Heart left ventricle (tissue), 16 donors: ENCODE data around the gene SNAP29. TPM values are rescaled to one million over a fixed set of nuclear protein-coding genes. Genes with fewer than 3 reads are reported as not detected.

ENCODE experiments used
- ATAC-seq, 4 donors: fragments of 200-7000 bp; cut with Tn5 transposase; one replicate each; pipeline ENCODE4 v1.9.1; 2020 to 2022; ENCODE audit warnings: moderate library complexity in 4 of 4, mild to moderate bottlenecking in 3 of 4, moderate number of reproducible peaks in 1 of 4
- DNase-seq, 5 donors: peaks; one replicate each; pipeline ENCODE4 v3.0.0-alpha.2; 2020
- H3K27ac ChIP-seq, 12 donors: fragments of 200-600 bp; sonication (generic) in 4 of 12; one replicate each; pipeline versions ENCODE4 v1.5.0 to v1.8.0; 2016 to 2022; ENCODE audit warnings: mild to moderate bottlenecking in 2 of 12
- H3K27me3 ChIP-seq, 9 donors: fragments of 200-600 bp; sonication (generic) in 2 of 9; one replicate each; pipeline versions ENCODE4 v1.5.1 to v1.8.0; 2016 to 2022; ENCODE audit warnings: mild to moderate bottlenecking in 3 of 9
- H3K36me3 ChIP-seq, 9 donors: fragments of 200-600 bp; sonication (generic) in 2 of 9; one replicate each; pipeline versions ENCODE4 v1.5.0 to v1.8.0; 2018 to 2022; ENCODE audit warnings: mild to moderate bottlenecking in 2 of 9
- H3K4me1 ChIP-seq, 12 donors: fragments of 200-600 bp; sonication (generic) in 4 of 12; one replicate each; pipeline versions ENCODE4 v1.5.0 to v1.8.0; 2016 to 2022; ENCODE audit warnings: mild to moderate bottlenecking in 3 of 12
- H3K4me3 ChIP-seq, 12 donors: fragments of 200-600 bp; sonication (generic) in 4 of 12; one replicate each; pipeline versions ENCODE4 v1.5.0 to v1.8.0; 2017 to 2022; ENCODE audit warnings: mild to moderate bottlenecking in 9 of 12, moderate library complexity in 4 of 12
- H3K9me3 ChIP-seq, 12 donors: fragments of 200-600 bp; sonication (generic) in 4 of 12; one replicate each; pipeline versions ENCODE4 v1.5.0 to v1.8.0; 2016 to 2022; ENCODE audit warnings: mild to moderate bottlenecking in 1 of 12
- CTCF ChIP-seq, 12 donors: fragments of 200-600 bp; sonication (generic) in 4 of 12; IDR thresholded peaks; one replicate each; pipeline versions ENCODE4 v1.5.0 to v1.8.0; 2018 to 2022; ENCODE audit warnings: antibody characterized with exemption in 12 of 12, mild to moderate bottlenecking in 5 of 12
- POLR2A ChIP-seq, 2 donors: fragments of 450-650 bp; IDR thresholded peaks; one replicate each; pipeline ENCODE4 v1.6.1; 2017; ENCODE audit warnings: antibody characterized with exemption in 2 of 2, mild to moderate bottlenecking in 2 of 2, moderate library complexity in 2 of 2
- WGBS, 4 donors: extraction: QIAGEN DNeasy Blood & Tissue Kit in 2 of 4; methylation state at CpG; one replicate each; pipeline versions ENCODE4 v1.1.5 to v1.1.7; 2013 to 2018; 5-methylcytosine and 5-hydroxymethylcytosine counted together
- intact Hi-C, 10 donors: fragments of 100-400 bp; cut with DNase I; formaldehyde crosslinking; loops; one replicate each; pipeline versions ENCODE4 v1.11.1 to v1.14.2; 2022
- polyA plus RNA-seq, 2 donors: library from polyadenylated mRNA; stranded (reverse); fragments of 200-250 nt; gene quantifications; one replicate each; pipeline ENCODE4 v1.2.3, GENCODE V29; 2013
- total RNA-seq, 9 donors: library from RNA; depleted of rRNA in 2 of 9; stranded (reverse); fragments of >200 nt in 2 of 9; fragmentation: NEBNext Ultra II Directional in 3 of 9; extraction: Animal tissue kit (Norgen Biotek cat#: 25700) in 3 of 9; gene quantifications; one replicate each; pipeline versions ENCODE4 v1.1.0 to v1.2.4, GENCODE V29; 2016 to 2023
- donor health status: ischemic (EF 13 %, LVEDD 7.1; RV severe dilation, severe dysfunction).
- donor health status: healthy with polysubstance abuse.
- donor health status: DM: no; HTN: yes; CAD: no.
- donor health status: DM: no; HTN: no; CAD: no.
- donor health status: ischemic (EF 25% LVEDD 6.9; RV normal size, moderate dysfunction).
- donor health status: ischemic (EF 25% LVEDD 5.7; RV mildly dilated, moderate dysfunction).
- donor health status: healthy.
- donor health status: DM: yes; HTN: yes; CAD: no.
- donor health status: ischemic (EF 35%, LVEDD 5.7; RV mildly dilated, moderate dysfunction).
- donor health status: nonischemic (EF 11% LVEDD 7.7; RV severe dilation, severe dysfunction).
- donor health status: DM: yes; HTN: yes; CAD: no.
- donor health status: PGD.
- donor health status: ischemic (EF 29% LVEDD 5.4; RV normal size, mild dysfunction).
- donor health status: nonischemic (EF 23%, LVEDD 6.1; RV moderate dilation, normal function).

Gene SNAP29
- total and polyA plus RNA-seq, 11 donors = 10.5 to 38.7 (median 26.1) TPM

- H3K4me1 ChIP-seq = peaks cover 0 to 8% (median 5%) of the 10 kb centered on the region in 12 donors
- 93 to 94% (median 94%) methylated on average over 3 of the region's 3 CpGs for WGBS, 4 donors
- DNase-seq (no peak), ATAC-seq (no peak)
- H3K4me3 ChIP-seq = no peak overlapping the region
- H3K36me3 ChIP-seq = peaks cover 0 to 72% (median 62%) of the 10 kb centered on the region in 9 donors
- intact Hi-C loops = no loop called here
- no peaks in the 10 kb centered on the region for H3K27me3 ChIP-seq
- H3K27ac ChIP-seq = no peak overlapping the region
- no peaks in the 10 kb centered on the region for H3K9me3 ChIP-seq
- TF ChIP-seq CTCF (IDR thresholded peaks at IDR 0.05) (no peak), POLR2A (IDR thresholded peaks at IDR 0.05) (no peak)
Measured at GRCh38 chr22:20873214-20873613, 14.4 kb downstream of the SNAP29 start.

GRCh38 chr22:20875296-20875695 lies 16.5 kb downstream of the SNAP29 start:
- no peaks in the 10 kb centered on the region for H3K27me3 ChIP-seq
- ATAC-seq (no peak), DNase-seq (no peak)
- no peaks in the 10 kb centered on the region for H3K9me3 ChIP-seq
- H3K4me1 ChIP-seq = no peaks in the 10 kb centered on the region
- H3K36me3 ChIP-seq = peaks cover 0 to 82% (median 61%) of the 10 kb centered on the region in 9 donors
- no peak overlapping the region for H3K4me3 ChIP-seq
- intact Hi-C loops = no loop called here
- 83 to 94% (median 86%) methylated on average over 1 of the region's 1 CpG for WGBS, 4 donors
- TF ChIP-seq CTCF (IDR thresholded peaks at IDR 0.05) (no peak), POLR2A (IDR thresholded peaks at IDR 0.05) (no peak)
- no peak overlapping the region for H3K27ac ChIP-seq

- no peaks in the 10 kb centered on the region for H3K4me1 ChIP-seq
- intact Hi-C loops = no loop called here
- TF ChIP-seq POLR2A (IDR thresholded peaks at IDR 0.05) = no peak
- H3K27me3 ChIP-seq = no peaks in the 10 kb centered on the region
- H3K27ac ChIP-seq = no peak overlapping the region
- ATAC-seq = no peak
- no peak for DNase-seq
- no peak overlapping the region for H3K4me3 ChIP-seq
- no peaks in the 10 kb centered on the region for H3K9me3 ChIP-seq
- 94 to 100% (median 97%) methylated on average over 3 of the region's 3 CpGs for WGBS, 4 donors
- peaks cover 0 to 84% (median 56%) of the 10 kb centered on the region in 9 donors for H3K36me3 ChIP-seq
Measured at GRCh38 chr22:20877715-20878114, 18.9 kb downstream of the SNAP29 start.

GRCh38 chr22:20881231-20881630 lies 22.4 kb downstream of the SNAP29 start:
- no peak for DNase-seq
- TF ChIP-seq CTCF (IDR thresholded peaks at IDR 0.05) (no peak), POLR2A (IDR thresholded peaks at IDR 0.05) (no peak)
- ATAC-seq = no peak
- Histone ChIP-seq H3K4me1 (peaks cover 0 to 18% (median 11%) of the 10 kb centered on the region in 12 donors), H3K9me3 (no peaks in the 10 kb centered on the region), H3K27ac (no peak overlapping the region), H3K27me3 (no peaks in the 10 kb centered on the region), H3K36me3 (peaks cover 2 to 87% (median 59%) of the 10 kb centered on the region in 9 donors), H3K4me3 (no peak overlapping the region)
- 89 to 97% (median 90%) methylated on average over 4 to 5 of the region's 5 CpGs for WGBS, 4 donors
- intact Hi-C loops = loop anchor here in 3 of 10 donors (5.0 to 10.0 kb wide), 4 partner anchors 36 to 134 kb away; partner anchors contain the start of genes AIFM3 (in 2 of the 3), CRKL (in 1 of the 3) and P2RX6 (in 1 of the 3)
